Activated CD4-positive, alpha-beta T cell treated with anti-CD3 and anti-CD28 coated beads, Interleukin-10, Interleukin-2, amounts not matched to agents 100 ng/mL and 50 ng/mL, durations not matched to agents 16 hours and 8 hours (primary cell): ENCODE measurements around the gene JKAMP.
A peak's percentile ranks its signal among the peaks of the same experiment; 100 is the strongest.
"Not testable (repeated sequence)": the region's sequence is repeated elsewhere in the genome, so short reads cannot be mapped to it uniquely, and the experiment has no call there.

Experiments used
- DNase-seq: peaks from one replicate; pipeline ENCODE4 v3.0.0-alpha.2; 2020

The JKAMP gene, protein sequence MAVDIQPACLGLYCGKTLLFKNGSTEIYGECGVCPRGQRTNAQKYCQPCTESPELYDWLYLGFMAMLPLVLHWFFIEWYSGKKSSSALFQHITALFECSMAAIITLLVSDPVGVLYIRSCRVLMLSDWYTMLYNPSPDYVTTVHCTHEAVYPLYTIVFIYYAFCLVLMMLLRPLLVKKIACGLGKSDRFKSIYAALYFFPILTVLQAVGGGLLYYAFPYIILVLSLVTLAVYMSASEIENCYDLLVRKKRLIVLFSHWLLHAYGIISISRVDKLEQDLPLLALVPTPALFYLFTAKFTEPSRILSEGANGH

DNA sequence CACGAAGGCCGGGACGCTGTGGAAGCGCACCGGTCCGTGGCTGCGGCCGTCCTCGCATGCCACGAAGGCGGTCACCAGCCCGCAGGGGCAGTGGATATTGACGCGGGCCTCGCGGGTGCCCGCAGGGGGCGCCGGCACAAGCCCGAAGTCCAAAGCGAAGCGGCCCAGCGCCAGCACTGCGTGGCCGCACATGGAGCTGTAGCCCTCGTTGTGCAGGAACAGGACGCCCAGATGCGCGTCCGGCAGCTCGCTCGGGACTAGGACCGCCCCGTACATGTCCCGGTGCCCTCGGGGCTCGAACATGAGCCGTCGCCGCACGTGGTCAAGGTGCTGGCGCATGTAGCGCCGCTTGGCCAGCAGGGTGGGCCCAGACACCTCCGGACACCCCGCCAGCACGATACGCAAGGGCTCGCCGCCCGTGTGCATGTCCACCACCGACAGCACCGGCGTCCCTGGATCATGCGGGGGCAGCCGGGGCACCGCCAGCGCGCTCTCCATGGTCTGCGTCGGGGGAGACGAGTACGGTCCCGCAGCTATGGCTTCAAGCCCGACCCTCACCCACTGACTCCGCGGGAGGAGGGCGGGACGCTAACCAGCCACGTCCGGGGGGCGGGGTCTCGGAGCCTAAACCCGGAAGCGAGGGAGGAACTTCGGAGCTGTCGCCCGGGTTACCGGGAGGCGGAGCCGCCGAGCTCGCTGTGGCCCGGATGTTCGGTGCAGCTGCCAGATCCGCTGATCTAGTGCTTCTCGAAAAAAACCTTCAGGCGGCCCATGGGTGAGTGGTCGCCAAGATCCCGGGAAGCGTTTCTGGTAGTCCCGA lies at the start of gene JKAMP, which contains the start of gene L3HYPDH:
Gene JKAMP (plus strand): TSS at position 699 of the 820 bp plus-strand sequence. CDS start 73 bp downstream, at position 772.
Gene L3HYPDH (minus strand): TSS at position 590 of the 820 bp plus-strand sequence. CDS start 92 bp downstream, at position 498.
- peak; percentile 98 for DNase-seq

DNA sequence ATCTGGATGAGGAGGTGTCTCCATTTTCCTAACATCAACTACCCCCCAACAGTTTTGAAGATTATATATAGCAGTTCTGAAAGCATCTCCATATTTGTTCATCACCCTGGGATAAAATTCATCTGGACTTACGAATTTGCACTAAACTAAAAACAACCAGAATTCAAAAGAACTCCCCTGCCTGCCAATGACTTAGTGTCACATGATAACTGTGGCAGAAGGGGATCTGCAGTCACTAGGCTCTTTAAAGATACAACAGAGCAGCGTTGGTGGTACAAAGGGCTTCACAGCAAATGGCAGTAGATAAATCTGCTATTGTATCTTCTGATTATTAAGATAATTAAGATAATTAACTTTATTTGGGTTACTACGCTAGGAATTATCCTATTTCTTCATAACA lies 49.2 kb upstream of the JKAMP start:
- no peak for DNase-seq

DNA sequence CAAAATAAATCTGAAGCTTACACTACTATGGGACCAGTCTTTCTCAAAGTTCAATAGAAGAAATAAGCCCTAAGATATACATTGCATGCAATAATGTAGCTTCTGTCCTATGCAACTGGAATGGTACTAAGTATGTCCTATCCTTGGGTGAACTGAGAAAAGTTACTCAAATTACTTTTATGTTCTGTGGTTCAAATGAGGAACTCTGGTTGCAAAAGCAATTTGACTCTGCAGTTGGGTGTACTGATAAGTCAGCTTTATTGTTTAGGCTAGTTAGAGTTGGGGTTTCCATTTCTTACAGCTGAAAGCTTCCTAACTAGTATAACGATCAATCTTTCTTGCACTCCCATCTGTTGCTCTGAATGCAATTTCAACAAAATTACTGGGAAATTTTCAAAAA lies 48.3 kb upstream of the JKAMP start:
- no peak for DNase-seq

DNA sequence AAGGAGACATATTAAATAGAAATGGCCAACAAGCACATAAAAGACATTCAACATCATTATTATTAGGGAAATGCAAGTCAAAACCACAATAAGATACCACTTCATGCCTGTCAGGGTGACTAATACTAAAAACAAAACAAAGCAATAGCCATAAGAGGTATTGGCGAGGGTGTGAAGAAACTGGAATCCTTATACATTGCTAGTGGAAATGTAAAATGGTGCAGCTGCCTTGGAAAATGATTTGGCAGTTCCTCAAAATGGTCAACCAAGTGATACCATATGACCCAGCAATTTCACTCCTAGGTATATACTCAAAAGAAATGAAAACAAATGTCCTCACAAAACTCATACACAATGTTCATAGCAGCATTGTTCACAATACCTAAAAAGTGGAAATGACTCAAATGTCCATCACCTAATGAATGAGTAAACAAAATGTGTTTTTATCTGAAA lies 46.1 kb upstream of the JKAMP start:
- no peak for DNase-seq

DNA sequence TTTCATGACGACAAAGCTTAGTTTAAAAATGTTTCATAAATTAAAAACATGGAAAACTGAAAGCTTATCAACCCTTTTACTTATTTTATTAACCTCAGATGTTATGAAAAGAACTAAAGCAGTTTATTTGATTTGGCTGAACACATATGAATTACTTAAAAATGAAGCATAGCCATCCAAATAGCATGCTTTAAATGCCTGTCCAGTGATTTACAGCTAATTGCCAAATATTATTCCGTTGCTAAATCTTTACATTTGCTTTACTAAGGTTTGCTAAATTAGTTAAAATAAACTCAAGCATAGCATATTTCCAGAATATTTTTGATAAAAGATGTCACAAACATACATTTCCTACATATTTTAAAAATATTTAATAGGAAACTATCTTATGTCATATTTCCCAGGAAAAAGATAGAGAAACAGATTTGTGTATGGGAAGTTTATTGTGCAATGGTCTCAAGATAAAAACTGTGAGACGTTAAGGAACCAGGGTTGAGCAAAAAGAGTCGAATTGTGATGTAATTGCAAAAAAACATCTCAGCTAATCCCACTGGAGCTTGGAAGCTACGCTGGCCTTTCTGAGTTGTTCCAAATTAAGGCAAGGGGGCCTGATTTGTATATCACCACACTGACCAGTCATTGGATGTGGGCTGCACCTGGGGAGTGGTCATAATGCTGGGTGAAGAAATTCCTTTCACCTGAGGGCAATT lies 44.9 kb upstream of the JKAMP start:
- no peak for DNase-seq

DNA sequence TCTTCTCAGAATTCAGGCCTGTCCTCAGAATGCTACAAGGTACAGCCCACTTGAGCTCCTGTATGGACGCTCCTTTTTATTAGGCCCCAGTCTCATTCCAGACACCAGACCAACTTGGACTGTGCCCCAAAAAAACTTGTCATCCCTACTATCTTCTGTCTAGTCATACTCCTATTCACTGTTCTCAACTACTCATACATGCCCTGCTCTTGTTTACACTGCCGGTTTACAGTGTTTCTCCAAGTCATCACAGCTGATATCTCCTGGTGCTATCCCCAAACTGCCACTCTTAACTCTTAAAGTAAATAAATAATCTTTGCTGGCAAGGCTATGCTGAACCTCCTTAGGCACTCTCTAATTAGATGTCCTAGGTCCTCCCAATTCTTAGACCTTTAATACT lies 35.6 kb upstream of the JKAMP start:
- not testable (repeated sequence) for DNase-seq

DNA sequence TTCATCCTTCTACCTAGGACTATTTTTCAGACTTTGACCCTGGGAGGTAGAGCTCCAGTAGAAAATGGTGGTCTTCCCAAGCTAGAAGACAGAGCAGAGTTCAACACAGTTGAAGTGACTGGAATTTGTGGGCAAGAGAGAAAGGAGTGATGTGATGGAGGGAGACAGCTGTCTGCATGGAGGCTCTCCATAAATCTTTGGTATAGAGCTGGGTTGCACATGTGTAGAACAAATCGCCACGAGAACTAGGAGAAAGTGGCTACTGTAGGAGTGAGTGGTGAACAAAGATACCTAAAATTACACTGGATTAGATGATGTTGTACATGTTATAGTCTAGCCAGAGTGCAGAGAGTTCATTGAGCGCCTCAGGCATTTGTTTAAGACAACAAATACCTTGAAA lies 33.6 kb upstream of the JKAMP start:
- DNase-seq: no peak

DNA sequence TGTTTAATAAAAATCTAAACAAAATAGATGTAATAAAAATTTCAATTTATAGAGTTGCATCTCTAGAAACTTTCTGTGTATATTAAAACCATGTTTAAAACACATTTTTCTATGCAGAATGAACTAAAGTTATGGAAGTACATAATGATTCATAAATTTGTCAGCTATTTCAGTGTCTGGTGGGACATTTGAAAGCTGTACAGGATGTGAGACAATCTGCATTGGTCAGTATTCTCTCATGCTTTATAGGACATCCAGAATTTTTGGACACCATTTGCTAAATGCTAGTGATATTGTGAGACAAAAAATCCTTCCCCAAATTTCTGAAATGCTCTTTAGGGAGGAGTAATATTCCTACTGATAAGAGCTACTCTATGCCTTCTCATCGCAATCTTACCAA lies 32.5 kb upstream of the JKAMP start:
- no peak for DNase-seq

DNA sequence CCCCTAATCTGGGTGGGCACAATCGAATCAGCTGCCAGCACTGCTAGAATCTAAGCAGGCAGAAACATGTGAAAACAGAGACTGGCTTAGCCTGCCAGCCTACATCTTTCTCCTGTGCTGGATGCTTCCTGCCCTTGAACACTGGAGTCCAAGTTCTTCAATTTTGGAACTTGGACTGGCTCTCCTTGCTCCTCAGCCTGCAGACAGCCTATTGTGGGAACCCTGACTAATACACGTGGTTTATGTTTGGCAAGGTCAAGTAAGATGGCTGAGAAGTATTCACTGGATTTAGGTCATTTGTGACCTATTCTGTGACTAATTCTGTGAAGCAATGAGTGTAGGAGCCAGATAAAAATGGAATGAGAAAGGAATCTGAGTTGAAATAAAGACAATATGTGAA lies 30.2 kb upstream of the JKAMP start:
- DNase-seq: no peak

DNA sequence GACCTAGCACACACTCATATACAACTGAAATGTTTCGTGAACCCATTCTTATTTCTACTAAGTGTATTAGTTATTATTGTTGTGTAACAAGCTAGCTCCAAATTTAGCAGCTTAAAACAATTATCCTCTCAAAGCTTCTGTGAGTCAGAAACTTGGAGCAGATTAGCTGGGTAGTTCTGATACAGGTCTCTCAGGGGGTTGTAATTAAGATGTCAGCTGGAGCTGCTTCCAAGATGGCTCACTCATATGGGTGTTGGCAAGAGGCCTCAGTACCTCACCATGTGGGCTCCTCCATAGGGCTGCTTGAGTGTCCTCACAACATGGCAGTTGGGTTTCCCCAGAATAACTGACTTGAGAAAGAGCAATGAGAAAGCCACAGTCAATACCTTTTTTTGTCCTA lies 28.9 kb upstream of the JKAMP start:
- no peak for DNase-seq

DNA sequence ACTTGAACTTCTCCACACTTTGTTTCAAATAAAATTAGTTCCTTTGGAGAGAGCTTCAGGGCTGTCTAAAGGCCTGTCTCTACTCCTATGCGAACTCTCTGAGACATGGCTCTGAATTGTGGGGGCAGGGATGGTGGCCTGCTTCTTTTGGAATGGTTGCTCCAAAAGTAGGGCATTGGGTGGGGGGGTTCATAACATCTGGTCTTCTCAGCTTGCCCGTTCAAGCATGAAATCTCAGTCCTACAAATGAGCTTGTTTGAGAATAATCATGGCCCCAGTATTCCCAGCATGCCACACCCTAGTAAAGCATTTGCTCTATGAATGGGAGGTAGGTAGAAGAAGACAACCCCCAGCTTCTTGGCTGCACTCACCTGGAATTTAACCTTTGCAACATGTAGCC lies 25.8 kb upstream of the JKAMP start:
- DNase-seq: no peak

DNA sequence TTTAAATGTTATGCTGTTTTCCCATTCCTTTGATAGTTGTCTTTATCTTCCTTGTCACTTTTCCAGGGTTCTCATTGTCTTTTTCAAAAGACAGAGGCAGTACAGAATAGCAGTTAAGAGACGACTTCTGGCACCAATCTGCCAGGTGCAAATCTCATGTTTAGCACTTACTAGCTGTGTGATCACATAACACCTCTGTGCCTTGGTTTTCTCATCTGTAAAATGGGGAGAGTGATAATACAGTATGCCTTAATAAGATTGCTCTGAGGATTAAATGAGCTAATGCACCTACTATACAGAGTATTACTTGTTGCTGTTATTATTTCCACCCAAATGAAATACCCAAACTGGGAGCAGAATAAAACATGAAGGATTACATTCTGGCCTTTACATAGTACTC lies 23.9 kb upstream of the JKAMP start:
- no peak for DNase-seq

DNA sequence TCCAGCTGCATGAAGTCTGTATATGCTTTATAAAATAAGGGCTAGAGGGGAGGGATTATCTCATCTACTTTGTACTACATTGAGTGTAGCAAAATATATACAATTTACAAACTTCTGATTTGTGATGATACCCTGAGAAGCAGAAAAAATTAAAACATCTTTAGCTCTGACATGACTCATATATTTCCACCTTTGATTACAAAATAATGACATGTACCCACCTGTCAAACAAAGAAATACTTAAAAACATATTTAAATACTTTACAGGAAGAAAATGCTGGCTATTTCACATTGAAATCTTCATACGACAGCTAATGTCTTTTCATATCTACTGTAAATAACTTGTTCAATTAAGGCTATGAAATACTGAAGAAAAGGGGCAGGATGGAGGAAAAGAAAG lies 22.4 kb upstream of the JKAMP start:
- no peak for DNase-seq

DNA sequence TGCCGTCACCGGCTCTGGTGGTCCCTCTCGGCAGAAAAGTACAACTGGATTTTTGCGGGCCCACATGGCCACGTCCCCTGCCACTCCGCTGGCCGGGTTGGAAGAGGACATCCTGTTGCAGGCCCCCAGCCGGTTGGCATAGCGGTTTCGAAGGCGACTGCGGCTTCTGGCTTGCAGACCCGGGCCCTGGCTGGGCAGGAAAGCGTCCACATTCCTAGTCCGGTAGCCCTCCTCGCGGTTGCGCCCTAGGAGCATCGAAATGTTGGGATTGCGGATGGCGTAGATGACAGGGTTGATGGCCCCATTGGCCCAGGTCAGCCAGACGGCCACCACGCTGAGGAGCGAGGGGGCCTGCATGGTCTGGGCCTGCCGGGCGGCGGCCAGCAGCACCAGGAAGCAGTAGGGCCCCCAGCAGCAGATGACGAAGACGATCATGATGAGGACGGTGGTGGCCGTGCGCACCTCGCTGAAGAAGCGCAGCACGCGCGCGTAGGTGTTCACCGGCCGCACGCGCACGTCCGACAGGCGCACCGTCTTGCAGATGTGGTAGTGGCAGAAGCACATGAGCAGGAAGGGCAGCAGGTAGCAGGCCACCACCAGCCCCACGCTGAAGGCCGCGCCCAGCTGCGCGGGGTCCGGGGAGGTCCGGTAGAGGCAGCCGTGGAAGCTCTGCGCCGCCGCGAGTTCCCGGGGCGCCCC lies 20.4 kb upstream of the JKAMP start:
- peak; percentile 48 for DNase-seq

DNA sequence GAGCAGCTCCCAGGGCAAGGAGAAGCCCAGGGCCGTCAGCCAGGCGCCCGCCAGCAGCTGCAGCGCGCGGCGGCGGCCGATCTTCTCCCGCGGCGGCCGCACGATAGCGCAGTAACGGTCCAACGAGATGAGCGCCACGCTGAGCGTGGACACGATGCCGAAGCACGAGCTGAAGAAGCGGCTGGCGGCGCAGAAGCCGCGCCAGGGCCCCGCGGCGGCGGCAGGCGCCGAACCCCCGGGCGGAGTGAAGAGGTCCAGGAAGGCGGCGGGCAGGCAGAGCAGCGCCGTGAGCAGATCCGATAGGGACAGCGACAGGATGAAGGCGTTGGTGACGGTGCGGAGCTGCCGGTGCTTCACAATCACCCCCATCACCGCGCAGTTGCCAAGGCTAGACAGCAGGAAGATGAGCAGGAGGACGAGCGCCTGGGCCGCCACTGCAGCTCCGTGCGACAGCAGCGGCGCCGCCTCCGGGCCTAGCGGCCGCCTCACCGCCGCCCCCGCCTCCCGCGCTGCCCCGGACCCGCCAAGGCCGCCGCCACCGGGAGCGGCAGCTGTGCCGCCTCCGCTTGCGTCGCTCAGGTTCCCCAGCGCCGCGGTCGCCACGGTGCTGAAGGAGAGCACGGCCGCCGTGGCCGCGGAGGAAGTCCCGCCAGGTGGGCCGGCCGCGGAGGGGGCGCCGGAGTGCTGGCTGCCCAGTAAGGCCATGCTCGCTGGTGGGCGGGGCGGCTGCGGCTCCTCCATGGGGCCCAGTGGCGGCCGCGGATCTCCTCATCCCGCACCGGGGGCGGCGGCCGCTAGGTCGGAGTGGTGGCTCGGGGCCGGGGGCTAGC lies 19.6 kb upstream of the JKAMP start:
- peak; percentile 52 for DNase-seq

DNA sequence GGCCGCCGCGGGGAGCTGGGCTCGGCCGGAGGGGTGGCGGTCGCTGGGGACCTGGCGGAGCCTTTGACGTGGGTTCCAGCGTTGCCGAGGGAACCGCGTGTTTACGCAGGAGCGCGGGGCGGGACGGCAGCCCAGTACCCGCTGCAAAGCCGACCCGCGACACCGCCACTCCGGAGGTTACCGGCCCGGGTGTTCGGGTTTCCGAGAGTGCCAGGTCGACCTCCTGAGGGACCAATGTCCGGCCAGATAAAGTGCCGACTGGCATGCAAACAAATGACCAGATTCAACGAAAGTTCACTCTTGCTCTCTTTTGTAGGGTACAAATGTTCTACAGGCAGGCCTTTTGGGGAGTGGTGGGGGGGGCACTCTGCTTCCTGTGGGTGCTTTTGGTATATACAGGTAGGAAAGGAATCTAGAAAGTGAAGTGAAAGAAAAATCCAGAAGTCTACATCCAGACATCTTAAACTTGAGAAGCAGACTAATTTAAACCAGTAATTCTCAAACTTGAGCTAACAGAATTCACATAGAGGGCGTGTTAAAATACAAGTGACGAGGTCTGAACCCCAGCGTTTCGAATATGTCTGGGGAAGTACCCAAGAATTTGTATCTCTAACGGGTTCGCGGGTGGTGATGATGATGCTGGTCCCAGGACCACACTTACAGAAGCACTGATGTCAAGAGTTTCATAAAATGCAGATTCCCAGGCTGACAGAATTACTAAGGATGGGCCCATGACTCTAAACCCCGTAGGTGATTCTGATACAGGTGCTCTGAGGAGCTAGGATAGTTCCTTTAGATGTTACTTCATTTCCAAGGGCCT lies 18.8 kb upstream of the JKAMP start, which contains the start of gene GPR135:
Gene GPR135 (minus strand): TSS at position 65 of the 820 bp plus-strand sequence. CDS start 154 bp downstream, outside the sequence.
- DNase-seq: peak; percentile 44

DNA sequence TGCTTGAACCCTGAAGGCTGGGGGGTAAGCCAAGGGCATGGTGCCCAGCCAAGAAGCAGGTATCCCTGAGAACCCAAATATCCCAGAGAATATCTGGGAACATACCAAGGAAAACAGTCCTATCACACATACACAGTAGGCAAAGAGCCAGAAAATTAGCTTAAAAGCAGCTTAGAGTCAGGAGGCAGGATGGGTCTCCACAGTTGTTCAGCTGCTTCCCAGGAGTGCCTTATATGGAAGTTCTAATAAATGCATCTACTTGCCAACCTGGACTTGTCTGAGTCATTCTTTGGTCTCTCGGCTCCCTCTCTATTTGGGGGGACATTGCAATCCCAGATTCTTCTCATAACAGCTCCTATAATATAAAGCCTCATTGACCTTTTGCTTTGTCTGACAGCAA lies 10.1 kb upstream of the JKAMP start:
- no peak for DNase-seq

DNA sequence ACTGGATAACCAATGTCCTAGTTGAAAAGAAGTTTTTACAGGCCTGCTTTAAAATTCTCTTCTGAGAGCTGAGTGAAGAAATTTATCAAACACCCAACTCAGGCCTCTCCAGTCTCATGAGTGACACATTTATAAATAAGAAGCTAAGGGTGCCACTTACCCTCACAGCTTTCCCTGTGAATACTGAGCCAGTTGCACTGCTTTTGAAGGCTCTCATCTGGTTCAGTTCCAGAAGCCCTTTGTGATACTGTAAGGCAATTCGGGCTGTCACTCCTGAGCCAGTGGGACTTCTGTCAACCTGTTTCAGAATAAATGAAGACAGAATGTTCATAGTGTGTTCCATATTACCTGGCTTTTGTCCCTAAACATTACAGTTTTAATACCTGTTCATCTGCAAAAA lies 8.6 kb upstream of the JKAMP start:
- DNase-seq: no peak

DNA sequence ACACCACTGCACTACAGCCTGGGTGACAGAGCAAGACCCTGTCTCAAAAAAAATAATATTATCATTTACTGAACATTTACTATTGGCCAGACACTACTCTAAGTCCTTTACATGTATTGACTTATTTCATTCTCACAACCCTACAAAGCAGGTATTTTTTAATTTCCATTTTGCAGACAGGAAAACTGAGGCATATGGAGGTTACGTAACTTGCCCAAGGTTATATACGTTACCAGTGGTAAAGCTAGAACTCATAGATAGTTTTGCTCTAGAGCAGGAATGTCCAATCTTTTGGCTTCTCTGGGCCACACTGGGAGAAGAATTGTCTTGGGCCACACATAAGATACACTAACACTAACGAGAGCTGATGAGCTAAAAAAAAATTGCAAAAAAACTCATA lies 5.8 kb upstream of the JKAMP start:
- DNase-seq: no peak

DNA sequence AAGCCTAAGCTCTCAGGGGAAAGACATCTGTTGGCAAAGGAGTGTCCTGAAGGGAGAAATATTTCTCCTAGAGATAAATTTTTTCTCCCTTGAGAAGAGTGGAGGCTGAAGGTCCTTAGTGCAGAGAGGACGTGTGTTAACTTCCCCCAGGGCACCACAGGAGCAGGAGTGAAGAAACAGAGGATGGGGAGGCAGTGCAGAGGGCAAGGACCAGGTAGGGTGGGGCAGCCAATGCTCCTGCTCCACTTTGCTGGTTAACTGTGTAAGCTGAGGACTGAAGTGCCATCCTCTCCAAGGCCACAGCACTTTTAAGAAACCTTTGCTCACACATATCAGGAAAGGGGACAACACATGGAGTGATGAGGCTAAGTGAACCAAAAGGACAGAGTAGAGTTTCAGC lies 4.2 kb upstream of the JKAMP start:
- DNase-seq: no peak

DNA sequence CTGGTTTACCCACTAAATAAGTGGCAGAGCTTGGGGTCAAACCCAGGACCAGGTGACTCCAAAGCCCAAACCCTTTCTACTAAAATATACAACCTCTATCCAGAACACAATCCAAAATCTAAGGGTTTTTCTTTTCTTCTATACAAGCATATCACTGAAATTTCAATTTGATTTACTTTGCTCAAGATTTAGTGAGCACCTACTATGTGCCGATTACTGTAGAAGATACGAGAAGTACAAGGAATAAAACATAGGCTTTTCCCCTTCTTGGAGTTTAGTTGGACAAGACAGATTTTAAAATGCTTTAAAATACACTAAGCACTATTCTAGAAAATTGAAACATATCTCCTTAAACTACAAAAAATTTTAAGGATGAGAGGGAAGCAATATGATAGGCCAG lies 2.9 kb upstream of the JKAMP start:
- no peak for DNase-seq
